HG03108 (cell line): ENCODE data around the gene HSF5.

Experiments
- ATAC-seq: cut with Tn5 transposase; IDR thresholded peaks from one replicate; pipeline ENCODE4 v1.9.1; 2021; ENCODE audit warnings: moderate library complexity; ENCODE audit not compliant: unreplicated experiment

HSF5 gene

GRCh38 chr17:58373003-58373402 lies 115.2 kb downstream of the HSF5 start:
- no peak for ATAC-seq

GRCh38 chr17:58371300-58371950 lies 116.8 kb downstream of the HSF5 start:
- no peak for ATAC-seq

GRCh38 chr17:58370716-58371115 lies 117.5 kb downstream of the HSF5 start:
- no peak for ATAC-seq

- no peak for ATAC-seq
Measured at GRCh38 chr17:58370309-58370708, 117.9 kb downstream of the HSF5 start.
